ENCODE measurements around the gene ARID2.

DNA sequence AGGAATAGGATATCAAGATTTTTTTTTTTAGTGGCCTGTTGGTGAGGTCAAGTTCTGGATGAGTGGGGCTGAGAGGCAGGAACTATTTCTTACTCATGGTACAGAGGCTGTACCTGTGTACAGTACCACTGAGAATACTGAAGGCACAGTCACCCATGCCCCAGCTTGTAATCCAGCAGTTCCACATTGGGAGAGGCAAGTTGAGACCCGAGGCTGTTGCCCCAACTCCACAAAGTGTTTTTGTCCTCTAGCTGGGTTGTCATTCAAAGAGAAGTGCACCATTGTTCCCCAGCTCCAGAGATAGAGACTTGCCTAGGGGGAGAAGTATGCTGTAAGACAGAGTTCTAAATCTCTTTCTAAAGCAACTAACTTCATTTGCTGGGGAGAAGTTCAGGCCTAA is 38.7 kb downstream of the ARID2 start:
- TF ChIP-seq SMC3 (conservative IDR thresholded peaks at IDR 0.05; ENCODE audit: insufficient read depth, low read depth, low read length) = no peak
- no peak for TF ChIP-seq SRF (CRISPR knock-in tag; IDR thresholded peaks at IDR 0.05)
- no peak for TF ChIP-seq RFX5 (IDR thresholded peaks at IDR 0.05; ENCODE audit: low read depth, low read length)
- TF ChIP-seq CHD2 (IDR thresholded peaks at IDR 0.05; ENCODE audit: low read depth, low read length) = no peak
- TF ChIP-seq KAT2B (IDR thresholded peaks at IDR 0.05; ENCODE audit: low read depth, low read length) = no peak
- TF ChIP-seq CREBBP (IDR thresholded peaks at IDR 0.05; ENCODE audit: low read depth, low read length) = no peak
